HEK293 (cell line): ENCODE measurements around the gene MYO5B.

ENCODE experiments used
- CTCF ChIA-PET: fragments of 350-600 bp; formaldehyde crosslinking; extraction: SDS; loops from one replicate; lab custom pipeline; 2021; ENCODE audit warnings: antibody characterized with exemption; lab: Yijun Ruan, JAX
- POLR2A ChIA-PET: fragments of 300-600 bp; formaldehyde crosslinking; extraction: SDS; loops from one replicate; lab custom pipeline; 2020; ENCODE audit warnings: antibody characterized with exemption, inconsistent platforms; lab: Yijun Ruan, JAX
- H3K27ac ChIP-seq: fragments of 200-500 bp; sonication (Bioruptor generic); 2 replicates; pipeline ENCODE4 v1.5.1; 2014; ENCODE audit warnings: low read depth, low read length, control low read depth, inconsistent platforms; ENCODE audit errors: extremely low read depth
- H3K36me3 ChIP-seq, 2 experiments: fragments of 200-500 bp in 1 of 2; sonication (Bioruptor generic) in 1 of 2; 1 replicate in 1 of 2; 2 replicates in 1 of 2; pipeline ENCODE4 v1.5.1; 2014 to 2017; ENCODE audit warnings: inconsistent platforms in 2 of 2, low read length in 2 of 2; ENCODE audit not compliant: control insufficient read depth in 2 of 2, insufficient read depth in 1 of 2
- H3K4me1 ChIP-seq: fragments of 200-500 bp; sonication (Bioruptor generic); 2 replicates; pipeline ENCODE4 v1.5.1; 2014; ENCODE audit warnings: mild to moderate bottlenecking, low read length, inconsistent platforms; ENCODE audit not compliant: control insufficient read depth, insufficient read depth
- H3K4me3 ChIP-seq: 2 replicates; pipeline ENCODE4 v1.5.1; 2011; ENCODE audit warnings: low read depth, mild to moderate bottlenecking, control low read depth, low read length, moderate library complexity
- H3K9me3 ChIP-seq: fragments of 200-500 bp; sonication (Bioruptor generic); 2 replicates; pipeline ENCODE4 v1.5.1; 2014; ENCODE audit warnings: low read depth, low read length, inconsistent platforms; ENCODE audit not compliant: control insufficient read depth, insufficient read depth
- ZIC2 ChIP-seq: fragments of 450-650 bp; formaldehyde crosslinking; IDR thresholded peaks from 2 replicates; pipeline ENCODE4 v1.5.1; 2016; ENCODE audit warnings: missing biosample characterization, missing genetic modification characterization
- ZNF2 ChIP-seq: fragments of 450-650 bp; formaldehyde crosslinking; IDR thresholded peaks from 2 replicates; pipeline ENCODE4 v1.5.1; 2016; ENCODE audit warnings: missing biosample characterization, missing genetic modification characterization
- ZNF23 ChIP-seq: fragments of 450-650 bp; formaldehyde crosslinking; IDR thresholded peaks from 2 replicates; pipeline ENCODE4 v1.5.1; 2016; ENCODE audit warnings: missing biosample characterization, missing genetic modification characterization, borderline replicate concordance
- ZNF404 ChIP-seq: fragments of 450-650 bp; formaldehyde crosslinking; IDR thresholded peaks from 2 replicates; pipeline ENCODE4 v1.5.1; 2017; ENCODE audit warnings: missing biosample characterization, missing genetic modification characterization
- ZNF426 ChIP-seq: fragments of 450-650 bp; formaldehyde crosslinking; IDR thresholded peaks from 2 replicates; pipeline ENCODE4 v1.5.1; 2017; ENCODE audit warnings: missing biosample characterization, missing genetic modification characterization, mild to moderate bottlenecking, inconsistent platforms, moderate library complexity
- ZNF621 ChIP-seq: fragments of 450-650 bp; formaldehyde crosslinking; IDR thresholded peaks from 2 replicates; pipeline ENCODE4 v1.5.1; 2017; ENCODE audit warnings: missing biosample characterization, missing genetic modification characterization
- ZNF629 ChIP-seq: fragments of 450-650 bp; formaldehyde crosslinking; IDR thresholded peaks from 2 replicates; pipeline ENCODE4 v1.5.1; 2017; ENCODE audit warnings: missing biosample characterization, missing genetic modification characterization
- ZNF670 ChIP-seq: fragments of 450-650 bp; formaldehyde crosslinking; IDR thresholded peaks from 2 replicates; pipeline ENCODE4 v1.5.1; 2016; ENCODE audit warnings: missing biosample characterization, missing genetic modification characterization, low read depth
- ZNF76 ChIP-seq: fragments of 450-650 bp; formaldehyde crosslinking; IDR thresholded peaks from 2 replicates; pipeline ENCODE4; 2016; ENCODE audit warnings: low read depth, missing biosample characterization, missing genetic modification characterization, borderline replicate concordance
- TF ChIP-seq, protein P1 (sequence below): IDR thresholded peaks from 2 replicates; pipeline ENCODE4 v1.6.1; 2011; ENCODE audit warnings: mild to moderate bottlenecking, low read depth, low read length, borderline replicate concordance
- TF ChIP-seq, protein P2 (sequence below): fragments of 450-650 bp; formaldehyde crosslinking; conservative IDR thresholded peaks from 2 replicates; pipeline ENCODE4 v1.5.1; 2016; ENCODE audit warnings: low read depth, missing biosample characterization, missing genetic modification characterization
- TF ChIP-seq, protein P3 (sequence below): sonication (generic); formaldehyde crosslinking; IDR thresholded peaks from 2 replicates; pipeline ENCODE4 v1.8.1; 2022; ENCODE audit warnings: mild to moderate bottlenecking, moderate library complexity, missing genetic modification reagents
- TF ChIP-seq, protein P4 (sequence below): fragments of 450-650 bp; formaldehyde crosslinking; IDR thresholded peaks from 2 replicates; pipeline ENCODE4 v1.5.1; 2017; ENCODE audit warnings: missing biosample characterization, missing genetic modification characterization
- TF ChIP-seq, protein P5 (sequence below): fragments of 450-650 bp; formaldehyde crosslinking; IDR thresholded peaks from 2 replicates; pipeline ENCODE4 v1.5.1; 2016; ENCODE audit warnings: missing biosample characterization, missing genetic modification characterization
- TF ChIP-seq, protein P6 (sequence below): fragments of 450-650 bp; formaldehyde crosslinking; IDR thresholded peaks from 2 replicates; pipeline ENCODE4 v1.5.1; 2016; ENCODE audit warnings: missing biosample characterization, missing genetic modification characterization

The MYO5B gene

DNA sequence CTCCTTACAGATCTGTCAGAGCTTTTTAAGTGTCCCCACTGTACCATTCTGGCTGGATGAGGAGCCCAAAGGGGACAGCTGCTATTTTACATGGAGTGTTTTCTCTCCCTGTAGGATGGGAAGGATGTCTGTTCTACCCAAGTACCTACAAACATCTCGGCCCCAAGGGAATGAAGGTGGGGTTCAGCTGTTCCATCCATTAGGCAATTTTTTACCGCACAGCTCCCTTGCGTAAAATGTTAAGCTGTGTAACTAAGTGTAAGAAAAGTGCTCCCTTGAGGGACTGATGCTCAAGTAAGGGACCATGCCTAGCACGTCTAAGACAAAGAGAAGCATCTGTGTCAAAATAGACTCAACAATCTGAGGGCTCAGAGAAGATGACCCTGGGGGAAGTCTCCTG, 180.3 kb downstream of the MYO5B start:
- H3K4me1 ChIP-seq: no peaks in the 10 kb centered on the region

More for the DNA sequence above, 180.3 kb downstream of the MYO5B start:
- ChIA-PET CTCF (interaction anchor here (0.5 to 1.6 kb wide), 2 partner anchors 189 to 209 kb away, joined by 3 to 4 read pairs; no protein-coding TSS in a partner anchor), POLR2A (no interaction called here)
- Histone ChIP-seq H3K4me3 (no peak overlapping the region), H3K36me3 (no peaks in the 10 kb centered on the region), H3K27ac (no peak overlapping the region), H3K9me3 (no peaks in the 10 kb centered on the region)
- TF ChIP-seq ZNF629 (tag by site-specific recombination) (no peak), ZIC2 (tag by site-specific recombination) (no peak), ZNF621 (tag by site-specific recombination) (no peak), ZNF404 (no peak), ZNF76 (tag by site-specific recombination) (no peak), ZNF426 (tag by site-specific recombination) (no peak), ZNF23 (tag by site-specific recombination) (no peak), ZNF670 (tag by site-specific recombination) (no peak), ZNF2 (tag by site-specific recombination) (no peak)
- TF ChIP-seq, protein P1, sequence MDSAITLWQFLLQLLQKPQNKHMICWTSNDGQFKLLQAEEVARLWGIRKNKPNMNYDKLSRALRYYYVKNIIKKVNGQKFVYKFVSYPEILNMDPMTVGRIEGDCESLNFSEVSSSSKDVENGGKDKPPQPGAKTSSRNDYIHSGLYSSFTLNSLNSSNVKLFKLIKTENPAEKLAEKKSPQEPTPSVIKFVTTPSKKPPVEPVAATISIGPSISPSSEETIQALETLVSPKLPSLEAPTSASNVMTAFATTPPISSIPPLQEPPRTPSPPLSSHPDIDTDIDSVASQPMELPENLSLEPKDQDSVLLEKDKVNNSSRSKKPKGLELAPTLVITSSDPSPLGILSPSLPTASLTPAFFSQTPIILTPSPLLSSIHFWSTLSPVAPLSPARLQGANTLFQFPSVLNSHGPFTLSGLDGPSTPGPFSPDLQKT: no peak
- TF ChIP-seq, protein P2, sequence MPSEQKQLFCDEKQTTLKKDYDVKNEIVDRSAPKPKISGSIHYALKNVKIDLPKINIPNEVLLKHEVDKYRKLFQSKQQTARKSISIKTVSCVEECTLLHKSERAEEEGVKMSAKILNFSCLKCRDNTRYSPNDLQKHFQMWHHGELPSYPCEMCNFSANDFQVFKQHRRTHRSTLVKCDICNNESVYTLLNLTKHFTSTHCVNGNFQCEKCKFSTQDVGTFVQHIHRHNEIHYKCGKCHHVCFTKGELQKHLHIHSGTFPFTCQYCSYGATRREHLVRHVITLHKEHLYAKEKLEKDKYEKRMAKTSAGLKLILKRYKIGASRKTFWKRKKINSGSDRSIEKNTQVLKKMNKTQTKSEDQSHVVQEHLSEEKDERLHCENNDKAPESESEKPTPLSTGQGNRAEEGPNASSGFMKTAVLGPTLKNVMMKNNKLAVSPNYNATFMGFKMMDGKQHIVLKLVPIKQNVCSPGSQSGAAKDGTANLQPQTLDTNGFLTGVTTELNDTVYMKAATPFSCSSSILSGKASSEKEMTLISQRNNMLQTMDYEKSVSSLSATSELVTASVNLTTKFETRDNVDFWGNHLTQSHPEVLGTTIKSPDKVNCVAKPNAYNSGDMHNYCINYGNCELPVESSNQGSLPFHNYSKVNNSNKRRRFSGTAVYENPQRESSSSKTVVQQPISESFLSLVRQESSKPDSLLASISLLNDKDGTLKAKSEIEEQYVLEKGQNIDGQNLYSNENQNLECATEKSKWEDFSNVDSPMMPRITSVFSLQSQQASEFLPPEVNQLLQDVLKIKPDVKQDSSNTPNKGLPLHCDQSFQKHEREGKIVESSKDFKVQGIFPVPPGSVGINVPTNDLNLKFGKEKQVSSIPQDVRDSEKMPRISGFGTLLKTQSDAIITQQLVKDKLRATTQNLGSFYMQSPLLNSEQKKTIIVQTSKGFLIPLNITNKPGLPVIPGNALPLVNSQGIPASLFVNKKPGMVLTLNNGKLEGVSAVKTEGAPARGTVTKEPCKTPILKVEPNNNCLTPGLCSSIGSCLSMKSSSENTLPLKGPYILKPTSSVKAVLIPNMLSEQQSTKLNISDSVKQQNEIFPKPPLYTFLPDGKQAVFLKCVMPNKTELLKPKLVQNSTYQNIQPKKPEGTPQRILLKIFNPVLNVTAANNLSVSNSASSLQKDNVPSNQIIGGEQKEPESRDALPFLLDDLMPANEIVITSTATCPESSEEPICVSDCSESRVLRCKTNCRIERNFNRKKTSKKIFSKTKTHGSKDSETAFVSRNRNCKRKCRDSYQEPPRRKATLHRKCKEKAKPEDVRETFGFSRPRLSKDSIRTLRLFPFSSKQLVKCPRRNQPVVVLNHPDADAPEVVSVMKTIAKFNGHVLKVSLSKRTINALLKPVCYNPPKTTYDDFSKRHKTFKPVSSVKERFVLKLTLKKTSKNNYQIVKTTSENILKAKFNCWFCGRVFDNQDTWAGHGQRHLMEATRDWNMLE: no peak
- TF ChIP-seq, protein P3, sequence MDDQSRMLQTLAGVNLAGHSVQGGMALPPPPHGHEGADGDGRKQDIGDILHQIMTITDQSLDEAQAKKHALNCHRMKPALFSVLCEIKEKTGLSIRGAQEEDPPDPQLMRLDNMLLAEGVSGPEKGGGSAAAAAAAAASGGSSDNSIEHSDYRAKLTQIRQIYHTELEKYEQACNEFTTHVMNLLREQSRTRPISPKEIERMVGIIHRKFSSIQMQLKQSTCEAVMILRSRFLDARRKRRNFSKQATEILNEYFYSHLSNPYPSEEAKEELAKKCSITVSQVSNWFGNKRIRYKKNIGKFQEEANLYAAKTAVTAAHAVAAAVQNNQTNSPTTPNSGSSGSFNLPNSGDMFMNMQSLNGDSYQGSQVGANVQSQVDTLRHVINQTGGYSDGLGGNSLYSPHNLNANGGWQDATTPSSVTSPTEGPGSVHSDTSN (CRISPR knock-in tag): no peak
- TF ChIP-seq, protein P4, sequence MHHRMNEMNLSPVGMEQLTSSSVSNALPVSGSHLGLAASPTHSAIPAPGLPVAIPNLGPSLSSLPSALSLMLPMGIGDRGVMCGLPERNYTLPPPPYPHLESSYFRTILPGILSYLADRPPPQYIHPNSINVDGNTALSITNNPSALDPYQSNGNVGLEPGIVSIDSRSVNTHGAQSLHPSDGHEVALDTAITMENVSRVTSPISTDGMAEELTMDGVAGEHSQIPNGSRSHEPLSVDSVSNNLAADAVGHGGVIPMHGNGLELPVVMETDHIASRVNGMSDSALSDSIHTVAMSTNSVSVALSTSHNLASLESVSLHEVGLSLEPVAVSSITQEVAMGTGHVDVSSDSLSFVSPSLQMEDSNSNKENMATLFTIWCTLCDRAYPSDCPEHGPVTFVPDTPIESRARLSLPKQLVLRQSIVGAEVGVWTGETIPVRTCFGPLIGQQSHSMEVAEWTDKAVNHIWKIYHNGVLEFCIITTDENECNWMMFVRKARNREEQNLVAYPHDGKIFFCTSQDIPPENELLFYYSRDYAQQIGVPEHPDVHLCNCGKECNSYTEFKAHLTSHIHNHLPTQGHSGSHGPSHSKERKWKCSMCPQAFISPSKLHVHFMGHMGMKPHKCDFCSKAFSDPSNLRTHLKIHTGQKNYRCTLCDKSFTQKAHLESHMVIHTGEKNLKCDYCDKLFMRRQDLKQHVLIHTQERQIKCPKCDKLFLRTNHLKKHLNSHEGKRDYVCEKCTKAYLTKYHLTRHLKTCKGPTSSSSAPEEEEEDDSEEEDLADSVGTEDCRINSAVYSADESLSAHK (tag by site-specific recombination): no peak
- TF ChIP-seq, protein P5, sequence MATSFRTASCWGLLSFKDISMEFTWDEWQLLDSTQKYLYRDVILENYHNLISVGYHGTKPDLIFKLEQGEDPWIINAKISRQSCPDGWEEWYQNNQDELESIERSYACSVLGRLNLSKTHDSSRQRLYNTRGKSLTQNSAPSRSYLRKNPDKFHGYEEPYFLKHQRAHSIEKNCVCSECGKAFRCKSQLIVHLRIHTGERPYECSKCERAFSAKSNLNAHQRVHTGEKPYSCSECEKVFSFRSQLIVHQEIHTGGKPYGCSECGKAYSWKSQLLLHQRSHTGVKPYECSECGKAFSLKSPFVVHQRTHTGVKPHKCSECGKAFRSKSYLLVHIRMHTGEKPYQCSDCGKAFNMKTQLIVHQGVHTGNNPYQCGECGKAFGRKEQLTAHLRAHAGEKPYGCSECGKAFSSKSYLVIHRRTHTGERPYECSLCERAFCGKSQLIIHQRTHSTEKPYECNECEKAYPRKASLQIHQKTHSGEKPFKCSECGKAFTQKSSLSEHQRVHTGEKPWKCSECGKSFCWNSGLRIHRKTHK (tag by site-specific recombination): no peak
- TF ChIP-seq, protein P6, sequence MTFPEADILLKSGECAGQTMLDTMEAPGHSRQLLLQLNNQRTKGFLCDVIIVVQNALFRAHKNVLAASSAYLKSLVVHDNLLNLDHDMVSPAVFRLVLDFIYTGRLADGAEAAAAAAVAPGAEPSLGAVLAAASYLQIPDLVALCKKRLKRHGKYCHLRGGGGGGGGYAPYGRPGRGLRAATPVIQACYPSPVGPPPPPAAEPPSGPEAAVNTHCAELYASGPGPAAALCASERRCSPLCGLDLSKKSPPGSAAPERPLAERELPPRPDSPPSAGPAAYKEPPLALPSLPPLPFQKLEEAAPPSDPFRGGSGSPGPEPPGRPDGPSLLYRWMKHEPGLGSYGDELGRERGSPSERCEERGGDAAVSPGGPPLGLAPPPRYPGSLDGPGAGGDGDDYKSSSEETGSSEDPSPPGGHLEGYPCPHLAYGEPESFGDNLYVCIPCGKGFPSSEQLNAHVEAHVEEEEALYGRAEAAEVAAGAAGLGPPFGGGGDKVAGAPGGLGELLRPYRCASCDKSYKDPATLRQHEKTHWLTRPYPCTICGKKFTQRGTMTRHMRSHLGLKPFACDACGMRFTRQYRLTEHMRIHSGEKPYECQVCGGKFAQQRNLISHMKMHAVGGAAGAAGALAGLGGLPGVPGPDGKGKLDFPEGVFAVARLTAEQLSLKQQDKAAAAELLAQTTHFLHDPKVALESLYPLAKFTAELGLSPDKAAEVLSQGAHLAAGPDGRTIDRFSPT (tag by site-specific recombination): no peak
